Stimulated activated CD8-positive, alpha-beta memory T cell treated with anti-CD3 and anti-CD28 coated beads, Interleukin-15, amount 100 ng/mL, for 48 hours (primary cell): ENCODE data around the gene SLC35A5.
"Not testable (repeated sequence)": the region's sequence is repeated elsewhere in the genome, so short reads cannot be mapped to it uniquely, and the experiment has no call there.

Experiments
- DNase-seq, 2 donors: peaks; one replicate each; pipeline ENCODE4 v3.0.0-alpha.2; 2020; ENCODE audit warnings: low read depth in 2 of 2

SLC35A5 gene, protein sequence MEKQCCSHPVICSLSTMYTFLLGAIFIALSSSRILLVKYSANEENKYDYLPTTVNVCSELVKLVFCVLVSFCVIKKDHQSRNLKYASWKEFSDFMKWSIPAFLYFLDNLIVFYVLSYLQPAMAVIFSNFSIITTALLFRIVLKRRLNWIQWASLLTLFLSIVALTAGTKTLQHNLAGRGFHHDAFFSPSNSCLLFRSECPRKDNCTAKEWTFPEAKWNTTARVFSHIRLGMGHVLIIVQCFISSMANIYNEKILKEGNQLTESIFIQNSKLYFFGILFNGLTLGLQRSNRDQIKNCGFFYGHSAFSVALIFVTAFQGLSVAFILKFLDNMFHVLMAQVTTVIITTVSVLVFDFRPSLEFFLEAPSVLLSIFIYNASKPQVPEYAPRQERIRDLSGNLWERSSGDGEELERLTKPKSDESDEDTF

DNA sequence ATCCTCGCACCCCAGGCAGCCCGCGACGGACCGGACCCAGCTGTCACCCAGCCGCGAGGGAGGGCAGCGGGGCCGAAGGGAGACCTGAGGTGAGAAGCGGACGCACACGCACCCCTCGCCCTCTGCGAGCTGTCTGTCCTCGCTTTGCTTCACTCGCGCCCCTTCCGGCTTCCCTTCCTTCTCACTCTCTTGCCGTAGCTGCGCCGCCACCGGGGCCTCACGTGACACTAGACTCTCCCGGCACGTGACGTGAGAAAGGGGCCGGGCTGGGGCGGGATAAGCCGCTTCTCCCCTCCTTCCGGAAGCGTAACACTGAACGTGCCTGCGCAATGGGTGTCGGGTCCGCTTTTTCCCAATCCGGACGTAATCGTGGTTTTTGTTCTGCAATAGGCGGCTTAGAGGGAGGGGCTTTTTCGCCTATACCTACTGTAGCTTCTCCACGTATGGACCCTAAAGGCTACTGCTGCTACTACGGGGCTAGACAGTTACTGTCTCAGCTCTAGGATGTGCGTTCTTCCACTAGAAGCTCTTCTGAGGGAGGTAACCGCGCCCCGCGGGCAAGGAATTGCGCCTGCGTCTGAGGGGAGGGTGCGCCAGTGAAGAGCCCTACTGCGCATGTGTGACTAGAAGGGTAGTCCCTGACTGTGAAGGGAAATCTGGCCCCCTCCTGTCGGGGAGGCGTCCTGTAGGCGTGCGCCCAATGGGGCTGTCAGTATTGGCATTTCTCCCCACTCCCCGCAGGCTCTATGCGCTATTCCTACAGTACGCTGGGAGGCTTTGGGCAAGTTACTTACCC is at the start of gene SLC35A5, which contains the start of gene ATG3:
Gene SLC35A5 (plus strand): TSS at position 312 of the 796 bp plus-strand sequence. CDS start 1,359 bp downstream, outside the sequence.
Gene ATG3 (minus strand): TSS at position 229 of the 796 bp plus-strand sequence. CDS start 434 bp downstream, outside the sequence.
- DNase-seq, result peak; percentile 97 to 98

DNA sequence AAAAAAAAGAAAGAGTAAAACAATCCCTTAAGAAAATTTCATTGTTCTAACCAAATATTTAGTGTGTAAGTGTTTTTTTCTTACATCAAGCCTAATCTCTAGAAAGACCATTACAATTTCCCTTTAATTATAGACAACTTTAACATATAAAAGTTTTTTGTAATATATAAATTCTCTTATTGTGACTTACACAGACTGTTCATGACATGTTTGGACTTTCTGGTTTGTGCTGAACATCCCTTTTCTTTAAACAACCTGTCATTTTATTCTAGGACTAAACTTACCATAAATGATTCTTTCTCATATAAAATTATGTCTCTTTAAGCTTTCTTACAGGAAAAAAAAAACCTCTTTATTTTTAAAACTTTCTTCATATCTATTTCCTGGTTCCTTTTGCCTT is 49.5 kb upstream of the SLC35A5 start:
- DNase-seq, result no peak

DNA sequence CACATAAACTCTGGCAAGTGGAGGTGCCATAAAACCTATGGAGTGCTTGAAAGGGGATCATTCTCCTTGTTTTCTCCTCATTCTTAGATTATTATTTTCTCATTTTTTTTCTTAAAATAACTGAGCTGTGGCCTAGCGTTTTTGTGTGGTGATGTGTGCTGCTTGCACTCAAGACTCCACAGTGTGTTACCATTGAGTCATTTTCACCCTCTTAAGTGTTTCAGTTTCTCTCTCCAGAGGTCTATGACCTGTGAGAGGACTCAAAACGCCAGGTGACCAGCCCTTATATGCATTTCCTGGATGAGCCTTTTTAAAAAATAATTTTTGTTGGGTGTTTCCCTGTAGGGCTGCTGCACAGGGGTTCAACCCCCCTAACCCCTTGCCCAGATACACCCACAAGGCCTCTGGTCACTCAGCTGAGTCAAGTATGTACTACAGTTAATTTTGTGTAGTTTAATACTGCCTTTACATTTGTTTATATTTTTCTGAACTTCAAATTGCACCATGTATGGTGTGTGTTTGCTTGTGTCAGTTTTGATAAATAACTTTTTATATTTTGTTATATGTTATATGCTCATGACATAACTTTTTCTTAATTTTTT is 47.2 kb upstream of the SLC35A5 start:
- no peak for DNase-seq

DNA sequence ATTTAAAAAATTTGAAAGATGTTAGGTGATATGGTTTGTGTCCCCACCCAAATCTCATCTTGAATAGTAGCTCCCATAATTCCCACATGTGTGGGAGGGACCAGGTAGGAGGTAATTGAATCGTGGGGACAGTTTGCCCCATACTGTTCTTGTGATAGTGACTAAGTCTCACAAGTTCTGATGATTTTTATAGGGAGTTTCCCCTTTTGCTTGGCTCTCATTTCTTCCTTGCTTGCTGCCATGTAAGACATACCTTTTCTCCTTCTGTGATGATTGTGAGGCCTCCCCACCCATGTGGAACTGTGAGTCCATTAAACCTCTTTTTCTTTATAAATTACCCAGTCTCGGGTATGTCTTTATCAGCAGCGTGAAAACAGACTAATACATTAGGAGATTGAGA is 42.9 kb upstream of the SLC35A5 start:
- not testable (repeated sequence) for DNase-seq

DNA sequence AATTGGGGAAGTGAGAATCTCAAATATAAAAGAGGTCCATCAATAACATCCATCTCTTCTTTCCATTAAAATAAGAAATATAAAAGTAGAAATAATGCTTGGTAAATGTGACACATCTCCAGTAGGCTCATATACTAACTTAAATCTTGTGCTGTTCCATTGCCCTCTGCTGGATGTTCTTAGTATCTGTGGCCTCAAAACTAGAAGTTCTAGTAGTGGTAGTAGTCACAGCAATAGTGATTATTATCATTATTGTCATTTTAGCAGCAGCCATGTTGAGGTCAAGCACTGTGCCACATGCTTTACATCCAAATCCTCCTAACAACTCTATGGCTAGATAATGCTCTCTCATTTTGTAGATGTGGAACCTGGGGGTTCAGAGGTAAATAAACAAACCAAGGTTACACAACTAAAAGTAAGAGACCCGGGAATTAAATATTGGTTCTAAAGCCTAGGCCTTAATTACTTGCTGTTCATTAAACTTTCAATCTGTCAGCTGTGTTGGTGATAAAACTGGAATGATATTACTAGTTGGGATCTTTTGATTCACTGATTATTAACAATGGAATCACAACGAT is 42.3 kb upstream of the SLC35A5 start:
- DNase-seq, result no peak

DNA sequence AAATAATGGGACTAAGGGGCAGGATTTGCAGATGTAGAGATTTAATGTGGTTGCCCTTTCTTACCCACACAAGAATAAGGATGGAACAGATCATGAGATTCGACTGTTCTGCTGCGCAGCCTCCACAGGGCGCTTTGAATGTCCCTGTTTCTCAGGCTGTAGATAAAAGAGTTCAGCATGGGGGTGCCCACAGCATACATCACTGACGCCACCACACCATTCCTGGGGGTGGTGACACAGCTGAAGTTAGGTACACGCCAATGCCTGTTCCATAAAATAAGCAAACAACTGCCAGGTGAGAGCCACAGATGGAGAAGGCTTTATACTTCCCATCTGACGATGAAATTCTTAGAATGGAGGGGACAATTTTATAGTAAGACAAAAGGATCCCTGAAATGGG is 37.7 kb upstream of the SLC35A5 start:
- DNase-seq, result not testable (repeated sequence)

DNA sequence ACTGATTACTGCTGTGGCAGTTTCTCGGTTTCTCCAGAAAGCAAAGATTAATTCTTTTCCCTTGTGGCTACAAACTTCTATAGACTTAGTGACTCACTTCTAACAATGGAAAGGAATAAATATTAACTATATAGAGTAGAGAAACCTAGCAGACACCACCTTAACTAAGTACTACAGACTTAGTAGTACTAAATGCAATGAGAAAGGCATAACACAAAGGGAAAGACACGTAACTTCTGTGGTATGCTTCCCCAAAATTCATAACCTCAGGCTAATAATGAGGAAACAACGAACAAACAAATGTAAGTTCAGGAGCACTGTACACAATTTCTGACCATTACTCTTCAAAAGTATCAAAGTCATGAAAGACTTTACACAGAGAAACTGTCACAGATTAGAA is 31.3 kb upstream of the SLC35A5 start:
- no peak for DNase-seq

DNA sequence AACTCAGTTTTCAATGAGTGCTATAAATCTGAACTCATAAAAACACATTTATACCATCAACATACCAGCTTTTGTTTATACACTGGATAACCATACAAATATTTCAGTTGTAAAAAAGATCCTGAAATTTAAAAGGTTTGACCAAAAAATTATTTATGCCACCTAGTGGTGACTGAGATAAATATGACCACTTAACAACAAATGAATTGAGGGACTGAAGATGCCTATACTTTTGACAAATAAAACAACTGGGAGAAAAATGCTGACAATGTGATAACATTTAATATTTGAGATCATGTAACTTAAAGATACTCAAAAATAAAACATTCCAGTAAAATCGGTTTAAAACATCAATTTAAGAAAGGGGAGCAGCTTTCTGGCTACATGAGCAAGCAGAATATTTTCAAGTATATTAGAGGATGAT is 30.5 kb upstream of the SLC35A5 start:
- DNase-seq, result no peak

DNA sequence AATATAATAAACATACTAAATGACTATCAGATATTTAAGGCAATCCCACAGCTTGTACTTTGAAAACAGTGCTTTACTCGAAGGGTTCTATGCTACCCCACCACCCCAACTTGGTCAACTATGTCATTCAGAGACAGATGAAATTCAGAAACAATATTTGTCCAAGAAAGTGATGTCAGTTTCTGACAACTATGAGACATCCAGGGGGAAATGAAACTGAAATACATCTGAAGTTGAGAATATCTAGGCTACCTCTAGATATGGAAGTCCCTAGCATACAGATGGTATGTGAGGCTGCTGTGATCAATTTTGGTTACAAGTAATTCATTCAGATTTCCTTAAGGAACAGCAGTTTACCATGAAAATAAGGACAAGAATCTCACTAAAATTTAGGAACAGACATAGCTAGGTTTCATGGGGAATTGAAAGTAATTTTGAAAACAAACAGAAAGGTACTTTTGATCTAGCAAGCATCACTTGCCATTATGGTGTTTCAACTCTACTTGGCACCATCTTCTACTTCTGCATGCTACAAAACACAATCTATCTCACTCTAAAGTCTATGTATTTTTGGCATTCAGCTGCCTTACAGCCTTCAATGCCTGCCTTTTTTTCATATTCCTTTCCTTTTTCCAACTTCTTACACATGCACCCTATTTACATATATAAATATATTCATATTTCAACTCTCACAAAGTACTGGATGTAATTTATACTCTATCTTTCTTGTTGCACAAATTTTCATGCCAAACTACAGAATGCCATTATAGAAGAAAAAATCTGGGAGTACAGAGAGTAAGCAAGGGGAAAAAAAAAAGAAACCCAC is 21.8 kb upstream of the SLC35A5 start:
- no peak for DNase-seq

DNA sequence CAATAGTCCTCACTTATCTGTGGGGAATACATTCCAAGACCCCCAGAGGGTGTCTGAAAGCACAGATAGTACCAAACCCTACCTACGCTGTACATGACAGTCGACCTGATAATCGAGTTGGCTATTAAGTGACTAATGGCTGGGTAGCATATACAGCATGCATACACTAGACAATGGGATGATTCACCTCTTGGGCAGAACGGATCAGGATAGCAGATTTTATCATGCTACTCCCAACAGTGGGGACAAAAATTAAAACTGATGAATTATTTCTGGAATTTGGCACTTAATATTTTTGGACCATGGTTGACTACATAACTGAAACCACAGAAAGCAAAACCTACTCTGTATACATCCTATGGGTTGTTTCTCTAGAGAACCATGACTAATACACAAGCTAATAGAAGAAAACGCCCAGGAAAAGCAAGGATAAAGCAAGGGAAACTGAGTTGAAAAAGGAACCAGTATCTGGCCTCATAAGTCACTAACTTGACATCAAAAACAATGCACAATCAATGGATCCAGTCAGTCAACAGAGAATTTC is 15.6 kb upstream of the SLC35A5 start:
- no peak for DNase-seq

DNA sequence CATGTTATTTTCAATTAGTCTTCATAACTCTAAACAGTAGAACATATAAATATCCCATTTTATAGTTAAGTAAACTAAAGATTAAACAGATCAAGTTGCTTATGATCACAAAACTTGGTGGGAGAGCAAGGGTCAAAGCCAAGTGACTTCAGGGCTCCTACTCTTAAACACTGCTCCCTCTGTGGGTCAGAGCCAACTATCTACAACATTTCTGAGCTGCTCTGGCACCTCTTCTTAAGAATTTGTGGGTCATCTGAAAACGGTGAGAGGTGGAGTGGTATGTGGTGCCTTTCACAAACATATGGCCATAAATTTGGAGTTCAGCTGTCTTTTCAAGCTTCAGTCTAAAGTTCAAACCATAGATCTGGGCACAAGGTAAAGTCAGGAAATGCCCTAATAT is 11.0 kb upstream of the SLC35A5 start:
- DNase-seq, result no peak

DNA sequence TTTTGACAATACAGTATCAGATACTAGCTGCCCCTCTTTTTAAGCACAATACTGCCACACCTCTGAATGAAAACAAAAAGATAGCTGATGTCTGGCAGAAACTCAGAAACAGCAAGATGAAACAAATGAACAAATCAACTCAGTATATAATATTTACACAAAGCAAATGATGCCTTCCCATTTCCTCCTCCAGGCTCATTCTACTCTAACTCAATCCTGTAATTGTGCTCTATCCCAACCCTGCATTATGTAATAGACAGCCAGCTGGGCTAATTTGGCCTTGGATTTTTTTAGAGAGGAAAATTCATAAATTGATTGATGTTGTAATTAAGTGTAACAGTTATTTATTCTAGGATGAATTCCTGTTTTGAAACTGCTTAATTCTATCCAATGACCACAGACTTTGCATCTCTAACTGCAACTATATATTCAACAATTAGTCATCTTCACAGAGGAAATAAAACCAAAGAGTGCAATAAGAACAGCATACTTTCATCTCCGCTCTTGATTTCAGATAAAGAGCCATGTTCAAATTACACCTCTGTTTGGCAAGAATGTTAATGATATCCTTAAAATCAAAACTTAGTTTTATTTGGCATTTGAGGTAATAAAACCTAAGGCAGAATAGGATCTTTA is 6.2 kb upstream of the SLC35A5 start:
- DNase-seq, result no peak

DNA sequence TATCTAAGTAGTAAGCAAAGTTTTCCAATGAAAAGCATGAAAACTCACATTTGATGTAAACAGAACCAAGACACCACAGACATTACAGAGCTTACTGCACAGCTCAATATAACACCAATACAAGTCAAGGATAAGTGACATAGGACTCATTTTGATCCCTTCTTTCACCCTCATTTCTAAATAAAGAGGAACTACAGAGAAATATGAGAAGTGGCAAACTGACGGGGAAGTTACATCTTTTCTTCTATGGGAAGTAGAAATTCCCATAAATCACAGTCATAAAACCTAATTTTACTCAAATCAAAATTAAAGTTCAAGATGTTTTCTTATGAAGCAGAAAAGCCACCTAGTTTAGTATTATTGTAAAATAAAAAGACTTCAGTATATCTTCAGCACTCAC is 3.9 kb upstream of the SLC35A5 start:
- DNase-seq, result no peak

DNA sequence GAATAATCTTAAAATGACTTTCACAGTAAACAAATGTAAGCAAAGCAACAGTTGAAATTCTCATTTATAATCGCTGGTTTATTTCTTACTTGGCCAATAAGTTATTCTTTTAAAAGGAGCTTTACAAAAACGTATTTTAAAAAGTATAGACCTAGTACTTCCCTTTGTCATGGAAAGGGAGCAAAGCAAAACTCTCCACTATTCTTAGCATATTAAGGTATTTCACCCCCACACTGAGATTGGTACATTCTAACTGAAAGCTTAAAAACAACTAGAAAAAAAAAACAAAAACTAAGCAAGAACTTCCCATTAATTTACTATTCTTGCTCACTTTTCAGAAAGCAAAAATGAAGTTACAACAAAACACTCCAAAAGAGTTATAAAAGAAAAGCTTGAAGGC is 1.5 kb upstream of the SLC35A5 start:
- DNase-seq, result no peak

DNA sequence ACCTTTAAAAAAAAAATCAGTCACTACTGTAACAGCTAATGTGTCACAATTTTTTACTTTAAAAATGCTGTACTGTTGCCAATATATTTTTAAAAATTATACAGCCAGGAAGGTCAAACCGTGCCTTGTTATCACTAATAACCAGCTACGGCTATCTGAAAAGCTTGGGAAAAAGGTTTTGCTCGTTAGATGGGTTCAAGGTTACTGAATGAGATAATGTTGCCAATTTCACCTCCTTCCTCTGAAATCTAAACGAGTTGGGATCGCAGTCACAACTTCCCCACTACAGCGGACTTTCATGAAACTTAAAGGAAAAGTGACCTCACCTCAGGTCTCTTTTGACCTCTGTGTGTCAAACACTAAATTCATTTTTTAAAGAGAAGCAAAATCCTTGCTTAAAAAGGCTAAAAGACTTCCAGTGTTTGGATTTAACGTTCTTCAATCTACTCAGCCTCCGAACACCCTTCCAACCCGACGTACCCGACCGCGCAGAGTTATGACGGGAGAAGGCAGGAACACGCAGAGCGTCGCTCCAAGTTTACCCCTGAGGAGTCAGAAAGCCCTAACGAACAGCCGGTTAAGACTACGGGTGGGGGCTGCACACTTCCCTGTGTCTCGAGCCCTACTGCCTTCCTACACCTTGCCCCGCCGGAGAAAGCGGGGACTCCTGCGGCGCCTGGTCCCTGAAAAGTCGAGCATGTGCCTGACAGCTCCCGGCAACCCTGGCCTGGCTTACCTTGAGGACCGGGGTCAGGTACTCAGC is 943 bp upstream of the SLC35A5 start:
- peak; percentile 53 to 61 for DNase-seq

DNA sequence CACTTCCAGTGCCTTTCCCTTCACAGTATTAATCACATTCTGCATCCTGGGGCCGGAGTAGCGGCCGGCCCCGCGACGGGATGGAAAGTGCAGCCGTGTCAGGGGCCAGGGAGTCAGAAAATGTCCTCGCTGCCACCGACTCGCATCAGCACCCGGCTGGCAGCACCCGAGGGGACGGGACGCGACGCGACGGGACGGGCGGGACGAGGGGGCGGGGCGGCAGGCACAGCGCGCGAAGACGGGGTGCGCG is 436 bp upstream of the SLC35A5 start:
- no peak for DNase-seq

DNA sequence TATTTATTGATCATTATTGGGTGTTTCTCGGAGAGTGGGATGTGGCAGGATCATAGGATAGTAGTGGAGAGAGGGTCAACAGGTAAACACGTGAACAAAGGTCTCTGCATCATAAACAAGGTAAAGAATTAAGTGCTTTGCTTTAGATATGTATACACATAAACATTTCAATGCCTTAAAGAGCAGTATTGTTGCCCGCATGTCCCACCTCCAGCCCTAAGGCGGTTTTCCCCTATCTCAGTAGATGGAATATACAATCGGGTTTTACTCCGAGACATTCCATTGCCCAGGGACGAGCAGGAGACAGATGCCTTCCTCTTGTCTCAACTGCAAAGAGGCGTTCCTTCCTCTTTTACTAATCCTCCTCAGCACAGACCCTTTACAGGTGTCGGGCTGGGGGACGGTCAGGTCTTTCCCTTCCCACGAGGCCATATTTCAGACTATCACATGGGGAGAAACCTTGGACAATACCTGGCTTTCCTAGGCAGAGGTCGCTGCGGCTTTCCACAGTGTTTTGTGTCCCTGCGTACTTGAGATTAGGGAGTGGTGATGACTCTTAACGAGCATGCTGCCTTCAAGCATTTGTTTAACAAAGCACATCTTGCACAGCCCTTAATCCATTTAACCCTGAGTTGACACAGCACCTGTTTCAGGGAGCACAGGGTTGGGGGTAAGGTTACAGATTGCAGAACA is 2.5 kb downstream of the SLC35A5 start:
- not testable (repeated sequence) for DNase-seq

DNA sequence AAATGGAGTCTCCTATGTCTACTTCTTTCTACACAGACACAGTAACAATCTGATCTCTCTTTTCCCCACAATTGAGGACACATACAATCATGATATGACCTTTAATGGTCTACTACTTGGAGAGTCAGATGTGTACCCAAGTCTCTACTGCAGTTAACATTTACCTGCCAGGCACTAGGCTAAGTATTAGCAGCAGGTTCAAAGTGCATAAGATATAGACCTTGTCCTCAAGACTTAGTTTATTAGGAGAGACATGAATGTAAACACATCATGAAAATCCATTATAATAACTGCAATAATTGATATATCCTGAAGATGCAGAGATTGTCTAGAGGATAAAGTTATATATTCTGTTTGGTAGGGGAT is 3.1 kb downstream of the SLC35A5 start:
- DNase-seq, result no peak

DNA sequence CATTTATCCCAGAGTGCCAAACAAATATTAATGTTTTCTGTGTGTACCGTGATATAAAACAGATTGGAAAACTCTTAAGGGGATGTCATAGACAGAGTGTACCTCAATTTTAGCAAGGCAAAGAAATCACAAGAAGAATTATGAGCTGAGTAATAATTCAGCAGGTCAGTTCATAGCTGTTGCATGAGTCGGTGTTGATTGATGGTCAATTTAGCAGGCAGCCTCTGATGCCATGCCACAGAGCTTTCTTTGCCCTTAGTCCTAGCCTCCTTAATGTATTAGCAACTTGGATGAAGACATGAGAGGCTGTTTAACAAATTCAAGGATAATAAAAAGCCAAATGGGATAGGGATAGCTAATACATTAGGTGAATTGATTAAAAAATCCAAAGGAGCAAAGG is 6.8 kb downstream of the SLC35A5 start:
- no peak for DNase-seq
